HEK293 (cell line): ENCODE measurements around the gene ADRA2B.
A peak's percentile ranks its signal among the peaks of the same experiment; 100 is the strongest.

Experiments
- CTCF ChIA-PET: fragments of 350-600 bp; formaldehyde crosslinking; extraction: SDS; loops from one replicate; lab custom pipeline; 2021; ENCODE audit warnings: antibody characterized with exemption; lab: Yijun Ruan, JAX
- POLR2A ChIA-PET: fragments of 300-600 bp; formaldehyde crosslinking; extraction: SDS; loops from one replicate; lab custom pipeline; 2020; ENCODE audit warnings: antibody characterized with exemption, inconsistent platforms; lab: Yijun Ruan, JAX
- H3K27ac ChIP-seq: fragments of 200-500 bp; sonication (Bioruptor generic); 2 replicates; pipeline ENCODE4 v1.5.1; 2014; ENCODE audit warnings: low read depth, low read length, control low read depth, inconsistent platforms; ENCODE audit errors: extremely low read depth
- H3K36me3 ChIP-seq, 2 experiments: fragments of 200-500 bp in 1 of 2; sonication (Bioruptor generic) in 1 of 2; 1 replicate in 1 of 2; 2 replicates in 1 of 2; pipeline ENCODE4 v1.5.1; 2014 to 2017; ENCODE audit warnings: inconsistent platforms in 2 of 2, low read length in 2 of 2; ENCODE audit not compliant: control insufficient read depth in 2 of 2, insufficient read depth in 1 of 2
- H3K4me1 ChIP-seq: fragments of 200-500 bp; sonication (Bioruptor generic); 2 replicates; pipeline ENCODE4 v1.5.1; 2014; ENCODE audit warnings: mild to moderate bottlenecking, low read length, inconsistent platforms; ENCODE audit not compliant: control insufficient read depth, insufficient read depth
- H3K4me3 ChIP-seq: 2 replicates; pipeline ENCODE4 v1.5.1; 2011; ENCODE audit warnings: low read depth, mild to moderate bottlenecking, control low read depth, low read length, moderate library complexity
- H3K9me3 ChIP-seq: fragments of 200-500 bp; sonication (Bioruptor generic); 2 replicates; pipeline ENCODE4 v1.5.1; 2014; ENCODE audit warnings: low read depth, low read length, inconsistent platforms; ENCODE audit not compliant: control insufficient read depth, insufficient read depth
- KLF10 ChIP-seq: fragments of 450-650 bp; IDR thresholded peaks from 2 replicates; pipeline ENCODE4 v1.5.1; 2018; ENCODE audit warnings: missing biosample characterization, mild to moderate bottlenecking, missing genetic modification characterization
- KLF9 ChIP-seq: fragments of 450-650 bp; formaldehyde crosslinking; IDR thresholded peaks from 2 replicates; pipeline ENCODE4 v1.5.1; 2016; ENCODE audit warnings: missing biosample characterization, missing genetic modification characterization, low read depth
- PRDM1 ChIP-seq: fragments of 450-650 bp; formaldehyde crosslinking; IDR thresholded peaks from 2 replicates; pipeline ENCODE4; 2016; ENCODE audit warnings: missing biosample characterization, missing genetic modification characterization
- ZFP69B ChIP-seq: fragments of 450-650 bp; formaldehyde crosslinking; IDR thresholded peaks from 2 replicates; pipeline ENCODE4 v1.5.1; 2016; ENCODE audit warnings: missing biosample characterization, missing genetic modification characterization
- ZNF157 ChIP-seq: fragments of 450-650 bp; formaldehyde crosslinking; IDR thresholded peaks from 2 replicates; pipeline ENCODE4 v1.5.1; 2016; ENCODE audit warnings: missing biosample characterization, missing genetic modification characterization
- ZNF174 ChIP-seq: fragments of 450-650 bp; formaldehyde crosslinking; IDR thresholded peaks from 2 replicates; pipeline ENCODE4 v1.5.0; 2017; ENCODE audit warnings: missing biosample characterization, mild to moderate bottlenecking, missing genetic modification characterization
- ZNF324 ChIP-seq: fragments of 450-650 bp; formaldehyde crosslinking; IDR thresholded peaks from 2 replicates; pipeline ENCODE4 v1.5.1; 2016; ENCODE audit warnings: missing biosample characterization, missing genetic modification characterization
- ZNF610 ChIP-seq: fragments of 450-650 bp; formaldehyde crosslinking; IDR thresholded peaks from 2 replicates; pipeline ENCODE4 v1.5.1; 2016; ENCODE audit warnings: missing biosample characterization, missing genetic modification characterization, borderline replicate concordance
- ZNF664 ChIP-seq: fragments of 450-650 bp; formaldehyde crosslinking; IDR thresholded peaks from 2 replicates; pipeline ENCODE4 v1.5.1; 2016; ENCODE audit warnings: missing biosample characterization, missing genetic modification characterization
- ZNF76 ChIP-seq: fragments of 450-650 bp; formaldehyde crosslinking; IDR thresholded peaks from 2 replicates; pipeline ENCODE4; 2016; ENCODE audit warnings: low read depth, missing biosample characterization, missing genetic modification characterization, borderline replicate concordance
- ZSCAN16 ChIP-seq: fragments of 450-650 bp; formaldehyde crosslinking; IDR thresholded peaks from 2 replicates; pipeline ENCODE4 v1.5.1; 2016; ENCODE audit warnings: missing biosample characterization, missing genetic modification characterization
- TF ChIP-seq, protein P1 (sequence below): fragments of 450-650 bp; formaldehyde crosslinking; IDR thresholded peaks from 2 replicates; pipeline ENCODE4 v1.5.1; 2017; ENCODE audit warnings: missing biosample characterization, missing genetic modification characterization
- TF ChIP-seq, protein P2 (sequence below): fragments of 450-650 bp; formaldehyde crosslinking; IDR thresholded peaks from 2 replicates; pipeline ENCODE4 v1.5.1; 2016; ENCODE audit warnings: missing biosample characterization, missing genetic modification characterization
- TF ChIP-seq, protein P3 (sequence below): sonication (generic); formaldehyde crosslinking; IDR thresholded peaks from 2 replicates; pipeline ENCODE4 v1.8.1; 2022; ENCODE audit warnings: mild to moderate bottlenecking, moderate library complexity, missing genetic modification reagents
- TF ChIP-seq, protein P4 (sequence below): fragments of 450-650 bp; formaldehyde crosslinking; IDR thresholded peaks from 2 replicates; pipeline ENCODE4 v1.5.1; 2016; ENCODE audit warnings: missing biosample characterization, missing genetic modification characterization
- TF ChIP-seq, protein P5 (sequence below): fragments of 450-650 bp; formaldehyde crosslinking; IDR thresholded peaks from 2 replicates; pipeline ENCODE4 v1.5.1; 2016; ENCODE audit warnings: missing biosample characterization, missing genetic modification characterization, low read depth

Gene ADRA2B

DNA sequence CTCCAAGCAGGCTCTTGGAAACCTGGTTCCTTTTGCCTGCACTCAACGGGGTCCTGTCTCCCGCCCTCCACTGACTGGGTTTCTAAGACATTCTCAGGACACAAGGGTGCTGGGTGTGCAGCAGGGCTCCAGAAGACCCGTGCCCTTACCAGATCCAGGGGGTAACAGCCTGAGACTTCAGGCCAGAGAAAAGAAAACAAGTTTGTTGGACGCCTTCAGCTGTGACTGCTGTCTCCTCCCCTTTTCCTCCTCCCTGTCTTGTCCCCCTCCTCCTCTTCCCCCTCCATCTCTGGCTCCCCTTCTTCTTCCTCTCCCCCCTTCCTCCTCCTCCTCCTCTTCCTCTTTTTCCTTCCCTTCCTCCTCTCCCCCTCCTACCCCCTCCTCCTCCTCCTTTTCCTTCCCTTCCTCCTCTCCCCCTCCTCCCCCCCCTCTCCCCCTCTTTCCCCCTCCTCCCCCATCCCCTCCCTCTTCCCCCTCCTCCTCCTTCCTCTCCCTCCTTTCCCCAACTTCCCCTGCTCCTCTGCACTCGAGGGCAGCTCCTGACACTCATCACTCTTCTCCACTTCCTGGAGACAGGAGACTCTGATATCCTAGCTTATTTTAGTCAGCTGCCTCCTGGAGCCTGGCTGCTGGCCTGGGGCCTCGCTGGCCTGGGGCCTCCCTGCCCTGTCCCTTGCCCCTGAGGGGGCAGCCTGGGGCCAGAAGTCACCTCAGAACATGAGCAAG, 12.4 kb downstream of the ADRA2B start:
- H3K27ac ChIP-seq: no peak overlapping the region
- H3K4me1 ChIP-seq: no peaks in the 10 kb centered on the region
- ChIA-PET CTCF (no interaction called here), POLR2A (interaction anchor here (0.8 kb wide), 1 partner anchor 79 kb away, joined by 5 read pairs; no protein-coding TSS in a partner anchor)
- TF ChIP-seq, protein P1, sequence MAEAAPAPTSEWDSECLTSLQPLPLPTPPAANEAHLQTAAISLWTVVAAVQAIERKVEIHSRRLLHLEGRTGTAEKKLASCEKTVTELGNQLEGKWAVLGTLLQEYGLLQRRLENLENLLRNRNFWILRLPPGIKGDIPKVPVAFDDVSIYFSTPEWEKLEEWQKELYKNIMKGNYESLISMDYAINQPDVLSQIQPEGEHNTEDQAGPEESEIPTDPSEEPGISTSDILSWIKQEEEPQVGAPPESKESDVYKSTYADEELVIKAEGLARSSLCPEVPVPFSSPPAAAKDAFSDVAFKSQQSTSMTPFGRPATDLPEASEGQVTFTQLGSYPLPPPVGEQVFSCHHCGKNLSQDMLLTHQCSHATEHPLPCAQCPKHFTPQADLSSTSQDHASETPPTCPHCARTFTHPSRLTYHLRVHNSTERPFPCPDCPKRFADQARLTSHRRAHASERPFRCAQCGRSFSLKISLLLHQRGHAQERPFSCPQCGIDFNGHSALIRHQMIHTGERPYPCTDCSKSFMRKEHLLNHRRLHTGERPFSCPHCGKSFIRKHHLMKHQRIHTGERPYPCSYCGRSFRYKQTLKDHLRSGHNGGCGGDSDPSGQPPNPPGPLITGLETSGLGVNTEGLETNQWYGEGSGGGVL (tag by site-specific recombination): 0 out of 2 replicates have a peak, but pooled peaks have one; percentile 21
- TF ChIP-seq, protein P2, sequence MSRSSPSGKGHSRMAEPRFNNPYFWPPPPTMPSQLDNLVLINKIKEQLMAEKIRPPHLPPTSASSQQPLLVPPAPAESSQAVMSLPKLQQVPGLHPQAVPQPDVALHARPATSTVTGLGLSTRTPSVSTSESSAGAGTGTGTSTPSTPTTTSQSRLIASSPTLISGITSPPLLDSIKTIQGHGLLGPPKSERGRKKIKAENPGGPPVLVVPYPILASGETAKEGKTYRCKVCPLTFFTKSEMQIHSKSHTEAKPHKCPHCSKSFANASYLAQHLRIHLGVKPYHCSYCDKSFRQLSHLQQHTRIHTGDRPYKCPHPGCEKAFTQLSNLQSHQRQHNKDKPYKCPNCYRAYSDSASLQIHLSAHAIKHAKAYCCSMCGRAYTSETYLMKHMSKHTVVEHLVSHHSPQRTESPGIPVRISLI (tag by site-specific recombination): no peak
- H3K36me3 ChIP-seq: no peaks in the 10 kb centered on the region
- no peak overlapping the region for H3K4me3 ChIP-seq
- H3K9me3 ChIP-seq: no peaks in the 10 kb centered on the region

DNA sequence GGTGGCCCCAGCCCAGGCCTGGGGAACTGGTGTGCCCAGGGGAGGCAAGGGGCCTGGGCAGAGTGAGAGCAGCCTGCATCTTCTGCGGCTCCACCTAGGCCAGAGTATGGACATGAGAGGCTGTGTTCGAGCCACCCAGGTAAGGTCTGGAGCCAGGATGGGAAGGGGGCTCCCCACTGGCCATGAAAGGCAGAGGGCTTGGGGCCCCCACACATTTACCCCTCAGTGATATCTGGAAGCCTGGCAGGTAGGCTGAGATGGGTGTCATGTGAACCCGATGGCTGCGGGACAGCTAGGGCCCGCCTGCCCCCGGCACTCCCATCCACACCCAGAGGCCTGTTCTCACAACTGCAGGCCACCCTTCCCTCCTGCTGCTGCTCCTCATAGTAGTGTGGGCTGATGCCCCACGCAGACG, 13.2 kb downstream of the ADRA2B start:
- H3K9me3 ChIP-seq: no peaks in the 10 kb centered on the region
- CTCF ChIA-PET: no interaction called here
- POLR2A ChIA-PET: interaction anchor here (0.8 kb wide), 1 partner anchor 78 kb away, joined by 5 read pairs; no protein-coding TSS in a partner anchor
- no peaks in the 10 kb centered on the region for H3K4me1 ChIP-seq
- no peak overlapping the region for H3K27ac ChIP-seq
- no peaks in the 10 kb centered on the region for H3K36me3 ChIP-seq
- TF ChIP-seq ZNF664 (tag by site-specific recombination) (no peak), KLF9 (tag by site-specific recombination) (no peak), ZFP69B (tag by site-specific recombination) (no peak), KLF10 (tag by site-specific recombination) (no peak), ZNF157 (tag by site-specific recombination) (no peak), PRDM1 (tag by site-specific recombination) (no peak), ZNF174 (tag by site-specific recombination) (no peak), ZNF324 (tag by site-specific recombination) (no peak), ZNF610 (tag by site-specific recombination) (no peak), ZNF76 (tag by site-specific recombination) (no peak), ZSCAN16 (no peak)
- TF ChIP-seq, protein P3, sequence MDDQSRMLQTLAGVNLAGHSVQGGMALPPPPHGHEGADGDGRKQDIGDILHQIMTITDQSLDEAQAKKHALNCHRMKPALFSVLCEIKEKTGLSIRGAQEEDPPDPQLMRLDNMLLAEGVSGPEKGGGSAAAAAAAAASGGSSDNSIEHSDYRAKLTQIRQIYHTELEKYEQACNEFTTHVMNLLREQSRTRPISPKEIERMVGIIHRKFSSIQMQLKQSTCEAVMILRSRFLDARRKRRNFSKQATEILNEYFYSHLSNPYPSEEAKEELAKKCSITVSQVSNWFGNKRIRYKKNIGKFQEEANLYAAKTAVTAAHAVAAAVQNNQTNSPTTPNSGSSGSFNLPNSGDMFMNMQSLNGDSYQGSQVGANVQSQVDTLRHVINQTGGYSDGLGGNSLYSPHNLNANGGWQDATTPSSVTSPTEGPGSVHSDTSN (CRISPR knock-in tag): no peak
- TF ChIP-seq, protein P4, sequence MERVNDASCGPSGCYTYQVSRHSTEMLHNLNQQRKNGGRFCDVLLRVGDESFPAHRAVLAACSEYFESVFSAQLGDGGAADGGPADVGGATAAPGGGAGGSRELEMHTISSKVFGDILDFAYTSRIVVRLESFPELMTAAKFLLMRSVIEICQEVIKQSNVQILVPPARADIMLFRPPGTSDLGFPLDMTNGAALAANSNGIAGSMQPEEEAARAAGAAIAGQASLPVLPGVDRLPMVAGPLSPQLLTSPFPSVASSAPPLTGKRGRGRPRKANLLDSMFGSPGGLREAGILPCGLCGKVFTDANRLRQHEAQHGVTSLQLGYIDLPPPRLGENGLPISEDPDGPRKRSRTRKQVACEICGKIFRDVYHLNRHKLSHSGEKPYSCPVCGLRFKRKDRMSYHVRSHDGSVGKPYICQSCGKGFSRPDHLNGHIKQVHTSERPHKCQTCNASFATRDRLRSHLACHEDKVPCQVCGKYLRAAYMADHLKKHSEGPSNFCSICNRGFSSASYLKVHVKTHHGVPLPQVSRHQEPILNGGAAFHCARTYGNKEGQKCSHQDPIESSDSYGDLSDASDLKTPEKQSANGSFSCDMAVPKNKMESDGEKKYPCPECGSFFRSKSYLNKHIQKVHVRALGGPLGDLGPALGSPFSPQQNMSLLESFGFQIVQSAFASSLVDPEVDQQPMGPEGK (tag by site-specific recombination): no peak
- TF ChIP-seq, protein P5, sequence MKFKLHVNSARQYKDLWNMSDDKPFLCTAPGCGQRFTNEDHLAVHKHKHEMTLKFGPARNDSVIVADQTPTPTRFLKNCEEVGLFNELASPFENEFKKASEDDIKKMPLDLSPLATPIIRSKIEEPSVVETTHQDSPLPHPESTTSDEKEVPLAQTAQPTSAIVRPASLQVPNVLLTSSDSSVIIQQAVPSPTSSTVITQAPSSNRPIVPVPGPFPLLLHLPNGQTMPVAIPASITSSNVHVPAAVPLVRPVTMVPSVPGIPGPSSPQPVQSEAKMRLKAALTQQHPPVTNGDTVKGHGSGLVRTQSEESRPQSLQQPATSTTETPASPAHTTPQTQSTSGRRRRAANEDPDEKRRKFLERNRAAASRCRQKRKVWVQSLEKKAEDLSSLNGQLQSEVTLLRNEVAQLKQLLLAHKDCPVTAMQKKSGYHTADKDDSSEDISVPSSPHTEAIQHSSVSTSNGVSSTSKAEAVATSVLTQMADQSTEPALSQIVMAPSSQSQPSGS: no peak
- no peak overlapping the region for H3K4me3 ChIP-seq
